HG03045 (cell line): ENCODE measurements around the gene YIF1A.
"Not testable (repeated sequence)": the region's sequence is repeated elsewhere in the genome, so short reads cannot be mapped to it uniquely, and the experiment has no call there.

Experiments
- ATAC-seq: cut with Tn5 transposase; IDR thresholded peaks from one replicate; pipeline ENCODE4 v1.9.1; 2021; ENCODE audit warnings: mild to moderate bottlenecking, moderate library complexity; ENCODE audit not compliant: unreplicated experiment

Gene YIF1A

DNA sequence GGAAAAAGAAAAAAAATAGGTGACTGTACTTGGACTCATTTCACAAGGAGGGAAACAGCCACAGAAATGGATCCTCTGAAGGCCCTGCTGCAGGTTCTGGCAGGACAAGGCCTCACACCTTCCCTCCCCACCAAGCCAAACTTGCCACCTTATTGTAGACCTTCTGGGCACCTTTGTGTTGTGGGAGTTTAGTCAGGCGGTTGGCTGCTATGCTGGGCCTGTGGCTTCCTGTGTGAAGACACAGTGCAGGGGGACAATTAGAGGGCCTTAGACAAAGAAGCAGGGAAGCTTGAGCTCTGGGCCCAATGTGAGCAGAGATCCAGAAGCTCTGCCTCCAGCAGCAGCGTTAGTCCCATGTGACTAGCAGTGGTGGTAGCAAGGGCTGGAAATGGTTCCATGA is 16.3 kb downstream of the YIF1A start:
- no peak for ATAC-seq

DNA sequence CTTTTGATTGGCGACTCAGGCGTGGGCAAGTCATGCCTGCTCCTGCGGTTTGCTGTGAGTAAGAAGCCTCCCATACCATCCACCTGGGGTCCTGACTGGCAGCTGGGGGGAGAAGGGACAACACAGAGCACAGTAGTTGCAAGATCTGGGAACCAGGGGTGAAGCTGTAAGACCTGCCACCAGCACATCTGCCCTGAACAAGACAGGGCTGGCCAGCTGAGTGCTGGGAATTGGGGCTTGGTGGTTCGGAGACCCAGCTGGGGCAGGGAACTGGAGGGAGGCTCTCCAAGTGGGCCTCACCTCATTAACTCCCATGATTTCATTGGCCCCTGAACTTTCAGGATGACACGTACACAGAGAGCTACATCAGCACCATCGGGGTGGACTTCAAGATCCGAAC is 17.1 kb downstream of the YIF1A start:
- no peak for ATAC-seq

- ATAC-seq, result no peak
Measured at GRCh38 chr11:66268952-66269905, 19.7 kb downstream of the YIF1A start.

DNA sequence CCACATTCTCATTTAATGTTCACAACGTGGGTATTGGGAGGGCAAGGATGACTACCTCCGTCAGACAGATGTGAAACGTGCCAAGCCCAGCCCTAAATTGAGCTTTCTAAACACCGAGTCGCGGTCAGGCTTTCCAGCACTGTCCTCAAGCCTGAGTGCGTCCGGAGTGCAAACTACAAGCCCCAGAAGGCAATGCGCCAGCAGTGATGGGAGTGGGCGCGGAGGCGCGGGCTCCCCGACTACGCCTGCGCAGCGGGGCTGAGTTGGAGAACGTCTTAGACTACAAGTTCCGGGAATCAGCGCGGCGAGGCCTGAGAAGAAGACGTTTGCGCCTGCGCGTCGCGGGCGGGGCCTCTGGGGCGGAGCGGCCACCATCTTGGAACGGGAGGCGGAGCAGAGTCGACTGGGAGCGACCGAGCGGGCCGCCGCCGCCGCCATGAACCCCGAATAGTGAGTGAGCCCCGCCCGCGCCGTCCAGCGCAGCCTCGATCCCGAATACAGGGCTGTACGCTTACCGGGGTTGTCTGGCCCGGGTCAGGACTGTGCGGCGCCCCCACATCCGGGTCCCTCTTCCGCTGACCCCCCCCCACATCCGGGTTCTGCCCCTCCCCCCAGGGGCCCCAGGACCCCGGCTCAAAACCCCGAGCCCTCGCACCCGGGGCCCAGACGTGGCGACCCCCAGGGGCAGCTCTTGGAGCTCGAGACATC is 20.5 kb downstream of the YIF1A start, which contains the start of gene RAB1B:
Gene RAB1B, plus strand, starts transcription at position 396 of the 708 bp plus-strand sequence. Its CDS starts 41 bp downstream, at position 437.
- ATAC-seq, result peak; percentile 79

DNA sequence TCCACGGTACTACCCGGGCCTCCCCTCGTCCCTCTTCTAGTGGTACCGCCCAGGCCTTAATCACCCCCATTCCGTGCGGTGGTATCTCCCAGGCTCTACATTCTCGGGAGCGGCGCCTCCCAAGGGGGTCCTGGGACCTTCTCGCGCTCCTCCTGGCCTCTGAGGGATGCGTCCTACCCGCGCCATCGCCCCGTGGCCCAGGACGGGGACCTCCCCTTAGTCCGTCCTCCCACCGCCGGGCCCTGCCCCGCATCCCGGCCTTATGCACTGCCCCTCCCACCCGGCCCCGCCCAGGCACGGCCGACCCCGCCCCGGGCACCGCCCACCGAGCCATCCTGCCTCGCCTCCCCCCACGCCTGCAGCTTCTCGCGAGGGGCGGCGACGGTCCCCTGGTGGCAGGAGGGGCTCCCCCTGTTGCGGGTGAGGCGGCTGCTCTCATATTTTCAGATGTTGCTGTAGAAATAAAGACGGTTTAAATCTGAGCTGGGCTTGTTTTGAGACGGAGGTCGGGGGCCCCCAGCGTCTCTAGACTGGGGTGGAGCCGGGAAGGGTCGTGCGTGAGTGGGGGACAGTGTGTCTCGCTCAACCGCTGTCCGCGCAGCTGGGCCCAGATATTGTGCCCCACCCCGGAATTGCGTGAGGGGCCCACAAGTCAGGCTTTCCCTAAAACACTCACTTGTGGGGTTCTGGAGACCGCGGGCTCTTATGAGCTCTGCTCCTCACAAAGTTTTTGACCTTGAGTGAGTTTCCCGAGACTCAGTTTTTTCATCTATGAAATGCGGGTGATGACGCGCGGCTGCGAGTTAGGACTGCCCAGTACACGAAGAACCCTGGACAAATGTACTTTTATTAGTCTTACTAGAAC is 21.3 kb downstream of the YIF1A start:
- ATAC-seq, result peak; percentile 48

DNA sequence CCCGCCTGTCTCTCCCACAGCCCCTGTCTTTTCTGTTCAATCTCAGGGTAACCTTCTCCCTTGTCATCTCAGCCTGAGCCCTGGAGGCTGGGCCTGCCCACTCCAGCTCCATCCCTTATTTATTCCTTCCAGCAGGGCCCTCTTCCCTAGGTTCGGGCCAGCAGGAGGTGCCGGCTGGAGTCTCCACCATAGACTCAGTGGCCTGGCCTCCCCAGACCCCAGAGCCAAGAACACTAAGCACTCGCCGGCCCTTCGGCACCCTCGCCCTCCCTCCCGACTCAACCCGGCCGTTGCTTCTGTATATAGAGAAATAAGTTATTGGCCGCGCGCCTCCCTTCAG is 21.9 kb downstream of the YIF1A start:
- no peak for ATAC-seq

DNA sequence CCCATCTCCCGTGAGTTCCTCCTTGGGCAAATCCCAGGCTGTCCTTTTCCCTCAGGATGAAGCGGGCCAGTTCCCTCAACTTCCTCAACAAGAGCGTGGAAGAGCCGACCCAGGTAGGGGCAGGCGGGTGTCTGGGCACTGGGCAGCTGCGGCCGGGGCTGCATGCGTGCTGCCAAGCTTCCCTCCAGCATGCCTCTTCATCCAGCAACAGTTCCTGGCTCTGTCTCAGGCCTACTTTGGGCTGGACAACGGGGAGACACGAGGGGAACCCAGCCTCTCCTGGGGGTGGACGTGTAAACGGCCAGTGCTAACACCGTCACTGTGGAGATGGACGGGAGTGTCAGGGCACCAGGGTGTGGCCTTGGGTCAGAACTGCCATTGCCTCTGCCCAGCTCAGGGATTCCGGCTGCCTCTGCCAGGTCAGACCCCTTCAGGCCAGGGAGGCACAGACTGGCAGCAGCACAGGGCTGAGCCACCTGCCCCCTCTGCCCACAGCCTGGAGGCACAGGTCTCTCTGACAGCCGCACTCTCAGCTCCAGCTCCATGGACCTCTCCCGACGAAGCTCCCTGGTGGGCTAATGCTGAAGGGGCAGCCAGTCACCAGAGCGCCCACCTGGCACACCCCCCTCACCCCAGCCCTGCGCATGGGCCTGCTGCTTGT is 22.4 kb downstream of the YIF1A start:
- ATAC-seq, result no peak

DNA sequence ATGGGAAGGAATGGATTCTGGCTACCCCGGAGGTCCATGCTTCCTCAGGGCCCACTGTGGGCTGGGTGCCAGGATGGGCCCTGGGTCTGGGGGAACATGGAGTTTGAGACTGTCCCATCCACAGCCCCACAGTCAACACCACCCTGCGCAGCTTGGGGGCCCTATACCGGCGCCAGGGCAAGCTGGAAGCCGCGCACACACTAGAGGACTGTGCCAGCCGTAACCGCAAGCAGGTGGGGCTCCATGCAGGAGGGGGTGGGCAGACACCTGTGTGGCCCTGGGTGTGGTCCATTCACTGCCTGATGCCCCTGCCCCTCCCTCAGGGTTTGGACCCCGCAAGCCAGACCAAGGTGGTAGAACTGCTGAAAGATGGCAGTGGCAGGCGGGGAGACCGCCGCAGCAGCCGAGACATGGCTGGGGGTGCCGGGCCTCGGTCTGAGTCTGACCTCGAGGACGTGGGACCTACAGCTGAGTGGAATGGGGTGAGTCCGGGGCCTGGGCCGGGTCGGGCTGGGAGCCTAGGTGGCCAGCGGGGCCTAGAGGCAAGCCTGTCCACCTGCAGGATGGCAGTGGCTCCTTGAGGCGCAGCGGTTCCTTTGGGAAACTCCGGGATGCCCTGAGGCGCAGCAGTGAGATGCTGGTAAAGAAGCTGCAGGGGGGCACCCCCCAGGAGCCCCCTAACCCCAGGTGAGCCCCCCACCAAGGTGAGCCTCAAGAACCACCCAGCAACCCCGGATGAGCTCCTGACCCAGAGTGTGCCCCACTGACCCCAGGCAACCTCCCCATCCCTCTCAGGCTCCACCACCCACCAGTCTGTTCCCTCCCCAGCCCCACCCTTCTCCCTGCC is 23.2 kb downstream of the YIF1A start:
- no peak for ATAC-seq

DNA sequence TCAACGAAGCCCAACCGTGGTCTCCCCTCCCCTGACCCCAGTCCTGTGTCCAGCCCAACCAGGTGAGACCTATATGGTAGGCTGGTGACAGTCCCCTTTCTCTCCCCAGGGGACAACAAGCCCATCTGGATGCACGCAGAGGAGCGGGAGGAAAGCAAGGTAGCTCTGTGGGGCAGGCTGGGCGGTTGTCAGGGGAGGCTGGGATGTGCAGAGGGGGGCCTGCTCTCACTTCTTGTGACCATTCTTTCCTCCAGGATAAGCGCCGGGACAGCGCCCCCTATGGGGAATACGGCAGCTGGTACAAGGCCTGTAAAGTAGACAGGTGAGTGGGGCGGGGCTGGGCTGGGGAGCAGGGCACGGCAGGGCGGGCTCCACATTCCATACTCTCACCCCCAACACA is 24.0 kb downstream of the YIF1A start:
- no peak for ATAC-seq

GRCh38 chr11:66264383-66264782 is 24.6 kb downstream of the YIF1A start:
- ATAC-seq, result no peak

DNA sequence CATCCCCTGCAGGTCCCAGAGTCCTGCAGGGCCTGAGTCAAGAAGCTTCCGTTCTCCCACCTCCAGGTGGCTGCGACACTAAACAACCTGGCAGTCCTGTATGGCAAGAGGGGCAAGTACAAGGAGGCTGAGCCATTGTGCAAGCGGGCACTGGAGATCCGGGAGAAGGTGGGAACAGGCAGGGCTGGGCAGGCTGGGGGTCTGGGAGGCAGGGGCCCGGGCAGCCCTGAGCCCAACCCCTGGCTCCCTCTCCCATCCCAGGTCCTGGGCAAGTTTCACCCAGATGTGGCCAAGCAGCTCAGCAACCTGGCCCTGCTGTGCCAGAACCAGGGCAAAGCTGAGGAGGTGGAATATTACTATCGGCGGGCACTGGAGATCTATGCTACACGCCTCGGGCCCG is 25.2 kb downstream of the YIF1A start:
- no peak for ATAC-seq

DNA sequence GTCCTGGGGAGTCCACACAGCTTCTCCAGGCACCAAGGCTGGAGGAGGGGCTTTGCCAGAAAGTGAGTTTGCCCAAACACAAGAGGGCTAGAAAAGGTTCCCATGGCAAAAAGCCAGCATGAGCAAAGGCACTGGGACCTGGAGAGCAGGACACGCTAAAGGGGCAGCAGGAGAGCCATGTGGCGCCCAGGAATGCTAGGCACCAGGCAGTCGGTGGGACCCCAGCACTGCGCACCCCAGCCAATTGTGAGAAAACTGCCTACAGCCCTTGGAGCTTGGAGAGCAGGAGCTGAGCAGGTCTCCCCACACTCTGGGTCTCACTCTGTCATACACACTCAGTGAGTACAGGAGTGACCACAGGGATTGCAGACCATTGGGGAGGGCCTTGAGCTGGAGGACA is 25.7 kb downstream of the YIF1A start:
- ATAC-seq, result no peak

DNA sequence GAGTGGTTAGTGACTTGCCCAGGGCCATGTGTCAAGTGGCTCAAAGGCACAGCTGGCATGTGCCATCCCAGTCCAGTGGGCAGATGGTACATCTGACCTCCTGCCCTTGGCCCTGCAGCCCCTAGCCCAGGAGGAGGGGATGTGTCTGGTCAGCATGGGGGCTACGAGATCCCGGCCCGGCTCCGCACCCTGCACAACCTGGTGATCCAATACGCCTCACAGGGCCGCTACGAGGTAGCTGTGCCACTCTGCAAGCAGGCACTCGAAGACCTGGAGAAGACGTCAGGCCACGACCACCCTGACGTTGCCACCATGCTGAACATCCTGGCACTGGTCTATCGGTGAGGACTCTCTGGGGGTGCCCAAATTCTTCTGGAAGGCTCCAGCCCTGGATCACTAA is 26.2 kb downstream of the YIF1A start:
- ATAC-seq, result no peak

DNA sequence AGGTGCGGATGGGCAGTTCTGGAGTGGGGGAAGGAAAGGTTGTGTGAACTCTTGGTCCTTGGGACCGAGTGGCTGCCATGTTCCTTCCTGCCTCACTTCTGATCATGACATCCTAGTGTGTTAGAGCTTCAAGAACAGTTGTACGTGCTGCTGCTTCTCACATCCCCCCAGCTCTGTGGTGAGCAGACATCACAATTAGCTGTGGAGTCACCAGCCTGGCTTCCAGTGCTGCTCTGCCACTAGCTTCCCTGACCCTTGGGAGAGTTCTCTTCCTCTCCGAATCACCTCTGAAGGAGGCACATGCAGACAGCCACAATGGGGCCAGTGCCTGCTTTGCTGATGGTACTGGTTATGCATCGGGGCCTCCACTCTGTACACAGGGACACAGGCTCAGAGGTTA is 26.8 kb downstream of the YIF1A start:
- ATAC-seq, result no peak

DNA sequence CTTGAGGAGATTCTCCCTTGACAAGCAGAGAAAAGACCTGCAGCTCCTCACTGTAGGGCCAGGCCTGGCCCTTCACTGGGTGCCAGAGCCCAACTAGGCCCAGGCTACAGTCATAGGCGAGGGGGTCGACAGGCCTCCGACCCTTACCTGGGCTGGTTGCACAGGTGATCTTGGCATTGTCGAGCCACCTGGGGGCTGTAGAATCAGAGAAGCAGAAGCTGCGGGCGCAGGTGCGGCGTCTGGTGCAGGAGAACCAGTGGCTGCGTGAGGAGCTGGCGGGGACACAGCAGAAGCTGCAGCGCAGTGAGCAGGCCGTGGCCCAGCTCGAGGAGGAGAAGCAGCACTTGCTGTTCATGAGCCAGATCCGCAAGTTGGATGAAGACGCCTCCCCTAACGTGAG is 27.4 kb downstream of the YIF1A start:
- ATAC-seq, result no peak

DNA sequence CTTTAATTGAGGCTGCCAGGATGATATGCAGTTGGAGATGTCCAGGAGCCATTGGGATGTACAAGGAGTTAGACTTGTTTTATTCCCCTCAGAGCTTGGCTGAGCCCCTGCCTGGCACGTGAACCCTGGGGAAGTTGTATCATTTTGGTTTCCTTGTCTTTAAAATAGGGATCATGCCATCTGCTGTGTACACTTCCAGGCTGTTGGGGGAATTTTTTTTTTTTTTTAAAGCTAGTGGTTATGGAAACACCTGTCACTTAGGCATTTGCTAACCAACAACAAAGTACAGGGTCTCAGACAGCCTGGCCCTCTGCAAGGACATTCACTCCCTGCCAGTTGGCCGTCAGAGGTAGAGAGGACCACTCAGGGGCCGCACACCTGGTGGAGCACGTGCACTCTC is 29.0 kb downstream of the YIF1A start:
- no peak for ATAC-seq

- ATAC-seq, result no peak
Measured at GRCh38 chr11:66259225-66259624, 29.7 kb downstream of the YIF1A start.

GRCh38 chr11:66258473-66258893 is 30.5 kb downstream of the YIF1A start:
- ATAC-seq, result no peak

GRCh38 chr11:66253081-66253480 is 35.9 kb downstream of the YIF1A start:
- ATAC-seq, result not testable (repeated sequence)

DNA sequence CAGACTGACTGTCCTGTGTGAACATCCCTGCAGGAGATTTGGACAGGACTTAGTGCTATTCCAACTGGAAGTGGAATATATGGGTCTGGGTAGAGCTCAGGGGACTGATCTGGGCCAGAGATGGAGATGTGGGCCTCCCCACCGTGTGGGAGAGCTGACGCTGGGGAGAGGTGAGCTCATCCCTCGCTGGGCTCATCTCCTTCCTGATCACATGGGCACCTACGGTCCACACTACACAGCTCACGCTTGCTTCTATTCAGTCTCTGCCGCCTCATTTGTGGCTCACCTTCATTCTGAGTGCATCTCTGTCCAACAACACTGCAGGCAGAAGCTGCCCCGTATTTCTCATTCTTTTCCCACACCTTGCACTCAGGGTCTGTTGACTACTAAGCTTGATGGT is 37.1 kb downstream of the YIF1A start:
- no peak for ATAC-seq
